ENCODE results near the gene PTPN14. TPM values are rescaled to one million over a fixed set of nuclear protein-coding genes. Genes with fewer than 3 reads are reported as not detected.
A peak's percentile ranks its signal among the peaks of the same experiment; 100 is the strongest.

Gene PTPN14
- total RNA-seq, 1 experiment from 2014 or later, result 88.4 TPM

DNA sequence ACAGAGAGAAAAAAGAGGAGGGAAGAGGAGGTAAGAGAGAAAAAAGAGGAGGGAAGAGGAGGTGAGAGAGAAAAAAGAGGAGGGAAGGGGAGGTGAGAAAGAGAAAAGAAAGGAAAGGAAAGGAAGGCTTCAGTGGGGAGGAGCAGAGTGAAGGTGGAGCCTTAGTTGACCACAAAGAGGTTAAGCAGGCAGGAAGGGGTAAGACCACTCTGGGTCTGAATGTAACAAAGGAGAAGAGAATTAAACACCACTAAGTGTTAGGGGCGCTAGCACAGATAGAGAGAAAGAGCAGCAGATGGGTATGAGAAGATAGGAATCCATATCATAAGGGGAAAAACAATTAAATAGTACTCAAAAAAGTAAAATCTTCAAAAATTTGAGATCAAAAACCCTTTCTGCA is 6.6 kb downstream of the PTPN14 start (continued):
- TF ChIP-seq HMGXB4 (CRISPR knock-in tag; IDR thresholded peaks at IDR 0.05) (no peak), NR1H2 (CRISPR knock-in tag; IDR thresholded peaks at IDR 0.05) (no peak), KAT7 (CRISPR knock-in tag; IDR thresholded peaks at IDR 0.05; ENCODE audit: borderline replicate concordance) (no peak), ELF4 (CRISPR knock-in tag; IDR thresholded peaks at IDR 0.05; ENCODE audit: low read depth) (no peak), RORB (CRISPR knock-in tag; IDR thresholded peaks at IDR 0.05) (no peak), MYBL2 (CRISPR knock-in tag; IDR thresholded peaks at IDR 0.05) (no peak), ZNF423 (CRISPR knock-in tag; IDR thresholded peaks at IDR 0.05) (no peak), OVOL2 (CRISPR knock-in tag; IDR thresholded peaks at IDR 0.05; ENCODE audit: borderline replicate concordance) (no peak), ZNF512 (CRISPR knock-in tag; IDR thresholded peaks at IDR 0.05; ENCODE audit: borderline replicate concordance) (no peak), CREB1 (CRISPR knock-in tag; IDR thresholded peaks at IDR 0.05) (no peak), PRRX2 (CRISPR knock-in tag; IDR thresholded peaks at IDR 0.05) (no peak), ZNF671 (CRISPR knock-in tag; IDR thresholded peaks at IDR 0.05) (no peak)

DNA sequence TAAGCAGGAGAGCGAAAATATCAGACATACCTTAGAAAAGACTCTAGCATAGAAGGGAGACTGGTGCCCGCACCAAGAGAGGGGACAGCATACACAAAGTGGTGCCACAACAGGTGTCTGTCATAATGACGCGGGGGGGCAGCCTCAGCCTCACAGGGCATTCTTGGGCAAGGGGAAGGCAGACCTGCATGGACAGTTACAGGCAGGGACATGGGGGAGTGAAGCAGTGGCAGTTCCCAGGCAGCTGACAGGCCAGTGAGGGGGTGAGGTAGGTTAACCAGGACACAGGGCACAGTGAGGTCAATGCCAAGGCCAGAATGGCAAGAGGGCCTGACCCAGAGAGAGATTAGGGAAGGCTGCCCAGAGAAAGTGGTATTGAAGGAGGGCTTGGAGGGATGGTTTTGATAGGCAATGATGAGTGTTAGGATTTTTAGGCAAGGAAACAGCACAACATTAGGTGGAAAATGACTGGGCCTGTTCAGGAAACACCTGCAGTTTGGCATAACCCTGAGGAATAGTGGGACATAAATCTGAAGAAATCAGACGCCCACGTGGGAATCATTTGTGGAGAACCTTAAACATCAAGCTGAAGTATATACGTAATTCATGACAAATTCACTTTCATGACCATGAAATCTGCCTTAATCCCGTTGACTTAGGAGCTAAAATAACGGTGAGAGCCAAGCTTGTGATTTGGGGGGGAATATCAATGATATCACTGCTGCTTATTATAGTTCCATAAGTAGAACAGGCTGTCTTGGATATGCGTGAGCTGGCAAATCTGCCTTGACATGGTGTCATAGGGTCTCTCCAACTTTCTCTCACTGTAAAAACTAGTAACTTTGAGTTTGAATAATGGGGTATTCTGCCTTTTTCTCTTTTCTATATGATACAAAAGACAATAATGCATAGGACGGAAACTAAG is 8.9 kb downstream of the PTPN14 start:
- peak overlapping the region; percentile 20; the same call in 1 of the 2 replicates for H3K27ac Mint-ChIP-seq
- peaks cover 2% of the 10 kb centered on the region; the same call in 1 of the 2 replicates for H3K36me3 Mint-ChIP-seq
- ChIA-PET CTCF (interaction anchor here (1.1 kb wide), 1 partner anchor 7 kb away, joined by 3 read pairs; no protein-coding TSS in a partner anchor), POLR2A (interaction anchor here (0.6 to 3.5 kb wide), 2 partner anchors 9 to 192 kb away, joined by 6 to 30 read pairs; partner anchors contain the start of gene PTPN14)
- no peaks in the 10 kb centered on the region for H3K9me3 Mint-ChIP-seq
- peaks cover 64% of the 10 kb centered on the region for H3K4me1 Mint-ChIP-seq
- ATAC-seq, result no peak
- no peak overlapping the region for H3K4me3 Mint-ChIP-seq
- H3K27me3 Mint-ChIP-seq (ENCODE audit: low read depth), result no peaks in the 10 kb centered on the region
- DNase-seq (ENCODE audit: low spot score), result no peak
- TF ChIP-seq TCF7 (CRISPR knock-in tag; IDR thresholded peaks at IDR 0.05; ENCODE audit: low read depth) (no peak), E2F4 (CRISPR knock-in tag; IDR thresholded peaks at IDR 0.05; ENCODE audit: borderline replicate concordance, low read depth) (no peak), JAZF1 (CRISPR knock-in tag; IDR thresholded peaks at IDR 0.05) (no peak), CTCF (IDR thresholded peaks at IDR 0.05) (no peak), CREB1 (CRISPR knock-in tag; IDR thresholded peaks at IDR 0.05) (no peak), OVOL2 (CRISPR knock-in tag; IDR thresholded peaks at IDR 0.05; ENCODE audit: borderline replicate concordance) (no peak), NR3C1 (CRISPR knock-in tag; conservative IDR thresholded peaks at IDR 0.05; ENCODE audit: low read depth) (no peak), ATF2 (CRISPR knock-in tag; IDR thresholded peaks at IDR 0.05; ENCODE audit: borderline replicate concordance, low read depth) (no peak), ZNF138 (CRISPR knock-in tag; conservative IDR thresholded peaks at IDR 0.05) (no peak), TEAD1 (CRISPR knock-in tag; IDR thresholded peaks at IDR 0.05) (no peak), CREM (CRISPR knock-in tag; IDR thresholded peaks at IDR 0.05) (no peak)
- TF ChIP-seq, protein P1, sequence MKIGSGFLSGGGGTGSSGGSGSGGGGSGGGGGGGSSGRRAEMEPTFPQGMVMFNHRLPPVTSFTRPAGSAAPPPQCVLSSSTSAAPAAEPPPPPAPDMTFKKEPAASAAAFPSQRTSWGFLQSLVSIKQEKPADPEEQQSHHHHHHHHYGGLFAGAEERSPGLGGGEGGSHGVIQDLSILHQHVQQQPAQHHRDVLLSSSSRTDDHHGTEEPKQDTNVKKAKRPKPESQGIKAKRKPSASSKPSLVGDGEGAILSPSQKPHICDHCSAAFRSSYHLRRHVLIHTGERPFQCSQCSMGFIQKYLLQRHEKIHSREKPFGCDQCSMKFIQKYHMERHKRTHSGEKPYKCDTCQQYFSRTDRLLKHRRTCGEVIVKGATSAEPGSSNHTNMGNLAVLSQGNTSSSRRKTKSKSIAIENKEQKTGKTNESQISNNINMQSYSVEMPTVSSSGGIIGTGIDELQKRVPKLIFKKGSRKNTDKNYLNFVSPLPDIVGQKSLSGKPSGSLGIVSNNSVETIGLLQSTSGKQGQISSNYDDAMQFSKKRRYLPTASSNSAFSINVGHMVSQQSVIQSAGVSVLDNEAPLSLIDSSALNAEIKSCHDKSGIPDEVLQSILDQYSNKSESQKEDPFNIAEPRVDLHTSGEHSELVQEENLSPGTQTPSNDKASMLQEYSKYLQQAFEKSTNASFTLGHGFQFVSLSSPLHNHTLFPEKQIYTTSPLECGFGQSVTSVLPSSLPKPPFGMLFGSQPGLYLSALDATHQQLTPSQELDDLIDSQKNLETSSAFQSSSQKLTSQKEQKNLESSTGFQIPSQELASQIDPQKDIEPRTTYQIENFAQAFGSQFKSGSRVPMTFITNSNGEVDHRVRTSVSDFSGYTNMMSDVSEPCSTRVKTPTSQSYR (CRISPR knock-in tag; IDR thresholded peaks at IDR 0.05), result no peak
- TF ChIP-seq, protein P2, sequence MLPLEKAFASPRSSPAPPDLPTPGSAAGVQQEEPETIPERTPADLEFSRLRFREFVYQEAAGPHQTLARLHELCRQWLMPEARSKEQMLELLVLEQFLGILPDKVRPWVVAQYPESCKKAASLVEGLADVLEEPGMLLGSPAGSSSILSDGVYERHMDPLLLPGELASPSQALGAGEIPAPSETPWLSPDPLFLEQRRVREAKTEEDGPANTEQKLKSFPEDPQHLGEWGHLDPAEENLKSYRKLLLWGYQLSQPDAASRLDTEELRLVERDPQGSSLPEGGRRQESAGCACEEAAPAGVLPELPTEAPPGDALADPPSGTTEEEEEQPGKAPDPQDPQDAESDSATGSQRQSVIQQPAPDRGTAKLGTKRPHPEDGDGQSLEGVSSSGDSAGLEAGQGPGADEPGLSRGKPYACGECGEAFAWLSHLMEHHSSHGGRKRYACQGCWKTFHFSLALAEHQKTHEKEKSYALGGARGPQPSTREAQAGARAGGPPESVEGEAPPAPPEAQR (CRISPR knock-in tag; IDR thresholded peaks at IDR 0.05), result no peak
